Measurements from ENCODE around the gene CRAMP1.

Gene CRAMP1

DNA sequence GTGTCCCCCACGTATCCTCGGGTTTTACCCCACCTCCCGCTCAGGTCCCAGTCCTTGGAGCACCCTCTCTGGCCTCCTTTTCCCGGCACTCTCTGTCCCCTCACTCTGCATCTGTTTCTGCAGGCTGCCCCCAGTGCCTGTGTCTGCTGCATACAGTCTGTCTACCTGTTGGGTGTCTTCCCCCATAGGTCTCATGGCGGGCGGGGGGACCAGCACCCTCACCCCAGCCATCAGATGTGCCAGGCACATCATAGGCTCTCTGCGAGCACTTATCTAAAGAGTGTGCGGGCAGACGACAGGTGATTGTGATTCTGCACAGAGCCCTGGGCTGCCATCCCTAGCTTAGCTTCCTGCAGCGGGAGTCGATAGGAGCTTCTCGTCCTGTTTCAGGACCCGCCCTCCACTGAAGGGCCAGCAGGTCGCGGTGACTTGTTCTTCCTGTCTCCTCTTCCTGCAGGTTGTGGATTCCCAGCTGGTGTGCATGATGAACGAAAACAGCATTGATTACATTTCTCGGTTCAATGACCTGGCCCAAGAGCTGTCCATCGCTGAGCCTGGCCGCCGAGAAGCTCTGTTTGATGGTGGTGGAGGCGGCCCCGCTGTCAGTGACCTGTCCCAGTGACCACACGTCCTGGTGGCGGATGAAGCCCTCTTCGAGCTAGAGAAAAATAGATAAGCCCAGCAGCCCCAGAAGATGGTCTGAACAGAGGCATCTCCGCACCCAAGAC lies 61.4 kb downstream of the CRAMP1 start:
- no peak for DNase-seq (ENCODE audit: low read depth, low spot score)
- no peak overlapping the region for H3K4me3 ChIP-seq (ENCODE audit: low read depth, low read length)
- CTCF ChIA-PET: interaction anchor here (1.2 kb wide), 1 partner anchor 18 kb away, joined by 3 read pairs; no protein-coding TSS in a partner anchor
- TF ChIP-seq, protein P1, sequence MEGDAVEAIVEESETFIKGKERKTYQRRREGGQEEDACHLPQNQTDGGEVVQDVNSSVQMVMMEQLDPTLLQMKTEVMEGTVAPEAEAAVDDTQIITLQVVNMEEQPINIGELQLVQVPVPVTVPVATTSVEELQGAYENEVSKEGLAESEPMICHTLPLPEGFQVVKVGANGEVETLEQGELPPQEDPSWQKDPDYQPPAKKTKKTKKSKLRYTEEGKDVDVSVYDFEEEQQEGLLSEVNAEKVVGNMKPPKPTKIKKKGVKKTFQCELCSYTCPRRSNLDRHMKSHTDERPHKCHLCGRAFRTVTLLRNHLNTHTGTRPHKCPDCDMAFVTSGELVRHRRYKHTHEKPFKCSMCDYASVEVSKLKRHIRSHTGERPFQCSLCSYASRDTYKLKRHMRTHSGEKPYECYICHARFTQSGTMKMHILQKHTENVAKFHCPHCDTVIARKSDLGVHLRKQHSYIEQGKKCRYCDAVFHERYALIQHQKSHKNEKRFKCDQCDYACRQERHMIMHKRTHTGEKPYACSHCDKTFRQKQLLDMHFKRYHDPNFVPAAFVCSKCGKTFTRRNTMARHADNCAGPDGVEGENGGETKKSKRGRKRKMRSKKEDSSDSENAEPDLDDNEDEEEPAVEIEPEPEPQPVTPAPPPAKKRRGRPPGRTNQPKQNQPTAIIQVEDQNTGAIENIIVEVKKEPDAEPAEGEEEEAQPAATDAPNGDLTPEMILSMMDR (IDR thresholded peaks at IDR 0.05; ENCODE audit: insufficient read depth, low read length, missing control alignments): no peak
- POLR2A ChIA-PET: no interaction called here

DNA sequence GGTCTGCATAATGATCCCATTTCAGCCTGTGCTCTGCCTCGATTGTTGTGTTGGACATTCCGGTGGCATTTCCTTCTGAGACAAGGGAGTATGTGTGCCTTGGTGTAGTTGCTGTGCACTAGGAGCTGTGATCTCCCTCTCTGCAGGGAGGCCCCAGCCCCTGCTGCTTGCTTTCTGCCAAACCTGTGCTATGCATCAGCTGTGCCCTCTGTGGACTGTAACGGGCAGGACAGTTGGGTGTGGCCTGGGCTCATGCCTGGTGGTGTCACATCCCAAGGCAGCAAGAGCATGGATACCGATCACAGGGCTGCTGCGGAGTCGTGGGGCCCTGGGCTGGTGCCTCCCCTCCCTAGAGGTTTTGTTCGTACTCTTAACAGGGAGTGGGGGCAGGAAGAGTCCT lies 62.1 kb downstream of the CRAMP1 start:
- CTCF ChIA-PET: interaction anchor here (1.1 to 1.2 kb wide), 2 partner anchors 17 to 30 kb away, joined by 3 read pairs; no protein-coding TSS in a partner anchor
- TF ChIP-seq, protein P1 (IDR thresholded peaks at IDR 0.05; ENCODE audit: insufficient read depth, low read length, missing control alignments): no peak
- POLR2A ChIA-PET: interaction anchor here (1.7 kb wide), 1 partner anchor 32 kb away, joined by 6 read pairs; the partner anchor contains the start of gene MAPK8IP3
- no peak overlapping the region for H3K4me3 ChIP-seq (ENCODE audit: low read depth, low read length)
- no peak for DNase-seq (ENCODE audit: low read depth, low spot score)

DNA sequence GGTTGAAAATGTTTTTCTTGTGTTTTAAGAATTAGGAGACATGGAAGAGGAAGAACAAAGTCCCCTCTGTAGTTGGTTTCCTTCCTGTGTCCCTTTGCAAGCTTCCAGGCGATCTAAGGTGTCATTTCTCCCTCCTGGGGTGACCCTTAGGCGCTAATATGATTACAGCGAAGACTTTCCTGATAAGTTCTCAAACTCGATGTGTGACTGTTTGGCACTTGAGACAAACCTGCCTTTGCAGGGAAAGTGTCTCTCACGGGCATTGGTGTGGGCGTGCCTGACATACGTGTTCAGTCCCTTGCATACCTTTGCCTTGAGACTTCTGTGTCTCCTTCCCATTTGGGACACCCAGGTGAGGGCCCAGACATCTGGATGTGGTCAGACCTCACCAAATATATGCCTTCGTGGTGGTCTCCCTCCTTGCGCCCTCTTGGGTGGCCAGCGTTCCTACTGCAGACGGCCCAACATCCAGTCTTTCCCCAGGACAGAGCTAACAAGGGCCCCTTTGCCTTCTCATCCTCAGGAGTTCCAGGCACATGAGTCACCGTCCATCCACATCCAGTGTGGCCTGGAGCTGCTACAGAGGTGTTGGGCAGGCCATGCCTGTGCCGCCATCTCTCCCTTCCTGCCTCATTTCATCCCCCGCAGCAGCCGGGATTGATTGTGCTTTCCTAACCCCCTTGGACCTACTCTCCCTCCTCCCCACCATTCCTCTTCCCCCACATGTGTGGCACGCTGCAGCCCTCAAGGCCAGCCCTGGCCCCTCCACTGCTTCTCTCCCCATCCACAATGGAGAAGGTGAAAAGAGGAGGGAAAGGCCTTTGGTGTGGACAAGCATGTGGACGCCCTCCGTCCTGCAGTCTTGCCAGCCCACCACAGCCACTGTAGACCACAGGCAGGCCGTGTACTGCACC lies 62.8 kb downstream of the CRAMP1 start:
- POLR2A ChIA-PET: interaction anchor here (0.6 to 1.7 kb wide), 2 partner anchors 31 to 63 kb away, joined by 3 to 6 read pairs; partner anchors contain the start of genes IFT140 and MAPK8IP3
- TF ChIP-seq, protein P1 (IDR thresholded peaks at IDR 0.05; ENCODE audit: insufficient read depth, low read length, missing control alignments): no peak

DNA sequence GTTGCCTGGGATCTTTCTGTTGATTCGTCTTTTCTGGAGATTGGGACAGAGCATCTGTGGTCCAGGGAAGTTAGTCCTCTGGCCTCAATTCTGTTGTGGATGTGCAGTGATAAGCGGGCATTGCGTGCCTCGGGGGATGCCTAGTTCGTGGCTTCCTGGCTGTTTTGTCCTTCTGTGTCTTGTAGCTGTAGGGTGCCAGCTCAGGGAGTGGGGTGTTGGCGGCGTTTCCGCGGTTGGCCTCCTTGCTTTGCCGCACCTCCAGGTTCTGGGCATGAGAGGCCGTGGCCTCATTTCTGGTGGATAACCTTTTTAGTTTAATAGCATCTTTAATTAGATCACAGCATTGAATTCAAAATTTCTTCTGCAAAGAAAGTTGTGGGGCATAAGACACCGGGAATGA lies 64.5 kb downstream of the CRAMP1 start:
- CTCF ChIA-PET: interaction anchor here (0.6 to 1.5 kb wide), 5 partner anchors 14 to 92 kb away, joined by 3 to 5 read pairs (median 3); partner anchors contain the start of gene MAPK8IP3
- DNase-seq (ENCODE audit: low read depth, low spot score): no peak
- POLR2A ChIA-PET: no interaction called here
- TF ChIP-seq, protein P1 (IDR thresholded peaks at IDR 0.05; ENCODE audit: insufficient read depth, low read length, missing control alignments): no peak
- H3K4me3 ChIP-seq (ENCODE audit: low read depth, low read length): no peak overlapping the region

More for the DNA sequence above, 62.8 kb downstream of the CRAMP1 start:
- CTCF ChIA-PET: interaction anchor here (0.9 to 1.8 kb wide), 4 partner anchors 10 to 90 kb away, joined by 3 to 4 read pairs (median 4); partner anchors contain the start of gene MAPK8IP3
- no peak for DNase-seq (ENCODE audit: low read depth, low spot score)
- H3K4me3 ChIP-seq (ENCODE audit: low read depth, low read length): no peak overlapping the region

DNA sequence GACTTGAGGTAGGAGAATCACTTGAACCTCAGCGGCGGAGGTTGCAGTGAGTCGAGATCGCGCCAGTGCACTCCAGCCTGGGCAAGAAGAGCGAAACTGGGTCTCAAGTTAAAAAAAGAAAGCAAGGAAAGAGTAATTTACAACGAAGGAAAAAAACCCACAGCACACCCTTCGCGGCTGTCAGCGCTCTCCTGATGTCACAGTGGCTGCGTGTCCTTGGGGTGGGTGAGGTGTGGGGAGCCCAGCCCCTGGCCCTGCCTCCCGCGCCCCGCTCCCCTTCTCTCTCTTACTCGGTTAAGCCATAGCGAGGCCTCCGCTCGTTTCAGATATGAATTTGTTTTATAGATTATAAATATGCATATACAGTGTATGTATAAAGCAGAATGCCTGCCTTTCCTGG lies 65.2 kb downstream of the CRAMP1 start:
- POLR2A ChIA-PET: interaction anchor here (0.7 to 1.5 kb wide), 4 partner anchors 13 to 68 kb away, joined by 3 to 4 read pairs (median 4); partner anchors contain the start of gene MAPK8IP3

More for the DNA sequence above, 65.2 kb downstream of the CRAMP1 start:
- CTCF ChIA-PET: interaction anchor here (1.0 to 5.4 kb wide), 4 partner anchors 13 to 29 kb away, joined by 3 to 39 read pairs (median 5); partner anchors contain the start of gene MAPK8IP3
- H3K4me3 ChIP-seq (ENCODE audit: low read depth, low read length): no peak overlapping the region
- TF ChIP-seq, protein P1 (IDR thresholded peaks at IDR 0.05; ENCODE audit: insufficient read depth, low read length, missing control alignments): no peak
- DNase-seq (ENCODE audit: low read depth, low spot score): no peak

All from AG04449 (cell line).